ENCODE data around the gene C6orf136.
"Not testable (repeated sequence)": the region's sequence is repeated elsewhere in the genome, so short reads cannot be mapped to it uniquely, and the experiment has no call there.

Gene C6orf136

GRCh38 chr6:30654798-30655742, 8.1 kb downstream of the C6orf136 start:
- Histone ChIP-seq H3K4me3 (no peak overlapping the region), H3K27ac (no peak overlapping the region)

GRCh38 chr6:30655743-30656094, 8.8 kb downstream of the C6orf136 start:
- H3K27ac ChIP-seq, result no peak overlapping the region
- H3K4me3 ChIP-seq, result no peak overlapping the region

GRCh38 chr6:30656513-30656912, 9.6 kb downstream of the C6orf136 start:
- H3K27ac ChIP-seq, result no peak overlapping the region
- no peak overlapping the region for H3K4me3 ChIP-seq

- H3K27ac ChIP-seq, result no peak overlapping the region
Measured at GRCh38 chr6:30657454-30657853, 10.5 kb downstream of the C6orf136 start.

GRCh38 chr6:30657922-30658321, 11.0 kb downstream of the C6orf136 start:
- H3K4me3 ChIP-seq, H3K27ac ChIP-seq: not testable (repeated sequence)

More at GRCh38 chr6:30657454-30657853, 10.5 kb downstream of the C6orf136 start:
- no peak overlapping the region for H3K4me3 ChIP-seq

GRCh38 chr6:30664994-30665767, 18.2 kb downstream of the C6orf136 start:
- H3K27ac ChIP-seq, result no peak overlapping the region
- H3K4me3 ChIP-seq, result no peak overlapping the region

GRCh38 chr6:30666300-30666699, 19.4 kb downstream of the C6orf136 start:
- not testable (repeated sequence) for H3K4me3 ChIP-seq, H3K27ac ChIP-seq

- no peak overlapping the region for H3K4me3 ChIP-seq
Measured at GRCh38 chr6:30670760-30671527, 24.0 kb downstream of the C6orf136 start.

GRCh38 chr6:30672445-30673253, 25.7 kb downstream of the C6orf136 start, which contains the start of gene DHX16:
DHX16 (minus strand) TSS chr6:30673006; CDS start chr6:30672841, 165 bp downstream.
- Histone ChIP-seq H3K4me3 (peak within 1 kb of the TSS; percentile 74 to 99 (median 93)), H3K27ac (peak within 1 kb of the TSS; percentile 35 to 90 (median 81))

More at GRCh38 chr6:30670760-30671527, 24.0 kb downstream of the C6orf136 start:
- no peak overlapping the region for H3K27ac ChIP-seq

- no peak overlapping the region for H3K4me3 ChIP-seq
- no peak overlapping the region for H3K27ac ChIP-seq
Measured at GRCh38 chr6:30676660-30677285, 29.8 kb downstream of the C6orf136 start.

- Histone ChIP-seq H3K4me3 (peak overlapping the region in 5 of 7 experiments; percentile 12 to 86 (median 72)), H3K27ac (peak overlapping the region in 17 of 21 experiments; percentile 2 to 100 (median 98))
Measured at GRCh38 chr6:30678964-30679726, 32.2 kb downstream of the C6orf136 start.

- peak overlapping the region in 17 of 21 experiments; percentile 2 to 100 (median 98) for H3K27ac ChIP-seq
- H3K4me3 ChIP-seq, result peak overlapping the region in 5 of 7 experiments; percentile 12 to 86 (median 73)
Measured at GRCh38 chr6:30679765-30680535, 33.0 kb downstream of the C6orf136 start.

- peak overlapping the region in 20 of 21 experiments; percentile 94 to 100 (median 98) for H3K27ac ChIP-seq
- peak overlapping the region; percentile 51 to 86 (median 74) for H3K4me3 ChIP-seq
Measured at GRCh38 chr6:30681766-30682142, 34.8 kb downstream of the C6orf136 start.

- Histone ChIP-seq H3K27ac (peak overlapping the region; percentile 44 to 100 (median 98)), H3K4me3 (peak overlapping the region; percentile 51 to 86 (median 74))
Measured at GRCh38 chr6:30682143-30683117, 35.5 kb downstream of the C6orf136 start.

- peak overlapping the region; percentile 44 to 100 (median 98) for H3K27ac ChIP-seq
- peak overlapping the region; percentile 51 to 86 (median 74) for H3K4me3 ChIP-seq
Measured at GRCh38 chr6:30683183-30683979, 36.4 kb downstream of the C6orf136 start.

Measured in skin epidermis (tissue), 12 donors.